T-helper 1 cell treated with Interleukin-12 subunit alpha and Interleukin-12 subunit beta and Interleukin-4 antibody, amounts not matched to agents 30 ng/mL and 1 ng/mL, for 36 hours (primary cell): ENCODE measurements around the gene RASSF5. TPM values are rescaled to one million over a fixed set of nuclear protein-coding genes. Genes with fewer than 3 reads are reported as not detected.

Experiments used
- intact Hi-C: fragments of 100-400 bp; cut with micrococcal nuclease; formaldehyde crosslinking; loops from one replicate; pipeline ENCODE4 v1.15.1; 2024
- total RNA-seq: library from RNA; stranded (reverse); gene quantifications from 2 replicates; pipeline ENCODE4 v1.2.3, GENCODE V29; 2022

RASSF5 gene
- total RNA-seq, 1 donor from 2014 or later: 252 TPM

DNA sequence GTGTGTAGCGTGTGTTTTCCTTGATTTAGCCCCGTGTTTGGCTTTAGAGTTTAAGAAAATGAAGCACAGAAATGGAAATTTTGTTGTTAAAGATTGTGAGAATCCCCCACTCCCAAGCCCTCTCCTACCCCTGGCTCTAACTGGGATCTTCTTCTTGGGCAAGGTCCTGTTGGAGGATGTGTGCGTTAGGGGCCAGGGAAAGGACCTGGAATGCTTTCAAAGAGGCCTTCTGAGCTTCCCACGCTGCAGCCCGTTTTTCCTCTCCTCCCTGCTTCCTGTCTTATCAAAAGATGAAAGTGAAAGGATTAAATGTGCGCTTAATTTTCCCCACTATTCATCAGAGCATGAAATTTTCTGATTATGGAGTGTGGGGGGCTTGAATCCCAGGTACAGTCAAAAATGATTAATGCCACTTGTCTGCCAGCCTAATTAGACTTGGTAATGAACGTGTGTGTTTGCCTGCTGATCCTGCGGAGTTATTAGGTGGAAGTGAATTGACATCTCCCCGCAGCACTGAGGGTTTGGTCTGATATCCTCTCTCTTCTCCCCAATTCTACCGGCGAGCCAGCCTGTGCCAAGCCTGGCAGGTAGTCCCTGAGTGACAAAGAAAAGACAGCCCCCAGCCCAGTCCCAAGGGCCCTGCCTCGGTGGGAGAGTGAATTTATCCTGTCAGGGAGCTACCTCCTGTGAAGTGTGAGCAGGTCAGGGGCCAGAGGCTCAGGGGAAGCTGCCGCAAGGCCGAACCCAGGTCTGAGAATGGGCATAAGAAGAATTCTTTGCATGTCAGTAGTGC, 4.9 kb downstream of the RASSF5 start:
- intact Hi-C loops: no loop called here

- intact Hi-C loops: no loop called here
Observed at GRCh38 chr1:206512851-206513180, 5.5 kb downstream of the RASSF5 start.

DNA sequence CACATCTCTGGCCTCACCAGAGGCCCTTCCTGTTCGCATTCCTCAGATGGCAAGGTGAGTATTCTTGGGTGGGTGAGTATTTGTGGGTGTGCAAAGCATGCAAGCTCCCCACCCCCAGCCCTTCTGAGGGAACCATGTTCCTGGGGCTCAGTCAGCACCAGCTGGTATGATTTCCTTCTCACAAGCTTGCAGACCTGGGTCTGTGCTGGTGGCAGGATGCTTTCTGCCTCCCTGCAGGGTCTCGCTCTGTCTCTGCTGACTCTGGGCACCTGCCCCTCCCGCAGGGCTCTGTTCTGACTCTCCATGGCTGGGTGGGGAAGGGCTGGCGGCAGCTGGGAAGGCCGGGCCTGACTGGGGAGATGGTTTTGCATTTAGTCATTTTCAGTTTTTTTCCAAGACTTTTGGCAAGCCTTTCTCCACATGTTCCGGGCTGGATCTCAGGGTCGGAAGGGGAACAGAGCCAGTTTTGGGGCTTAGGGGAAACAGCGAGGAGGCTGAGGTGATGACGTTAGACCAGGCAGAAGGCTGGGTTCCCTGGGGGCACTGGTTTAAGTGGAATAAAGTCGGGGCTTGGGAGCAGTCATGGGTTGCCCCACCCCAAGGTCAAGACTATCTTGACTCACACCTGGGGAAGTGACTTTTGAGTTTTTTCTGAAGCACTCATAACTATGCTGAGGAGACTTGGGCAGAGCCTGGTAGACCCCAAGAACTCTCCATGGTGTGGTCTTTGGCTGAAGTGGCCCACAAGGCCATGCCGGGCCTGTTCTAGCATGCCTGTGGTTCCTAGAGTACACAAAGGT, 6.2 kb downstream of the RASSF5 start:
- intact Hi-C loops: no loop called here

DNA sequence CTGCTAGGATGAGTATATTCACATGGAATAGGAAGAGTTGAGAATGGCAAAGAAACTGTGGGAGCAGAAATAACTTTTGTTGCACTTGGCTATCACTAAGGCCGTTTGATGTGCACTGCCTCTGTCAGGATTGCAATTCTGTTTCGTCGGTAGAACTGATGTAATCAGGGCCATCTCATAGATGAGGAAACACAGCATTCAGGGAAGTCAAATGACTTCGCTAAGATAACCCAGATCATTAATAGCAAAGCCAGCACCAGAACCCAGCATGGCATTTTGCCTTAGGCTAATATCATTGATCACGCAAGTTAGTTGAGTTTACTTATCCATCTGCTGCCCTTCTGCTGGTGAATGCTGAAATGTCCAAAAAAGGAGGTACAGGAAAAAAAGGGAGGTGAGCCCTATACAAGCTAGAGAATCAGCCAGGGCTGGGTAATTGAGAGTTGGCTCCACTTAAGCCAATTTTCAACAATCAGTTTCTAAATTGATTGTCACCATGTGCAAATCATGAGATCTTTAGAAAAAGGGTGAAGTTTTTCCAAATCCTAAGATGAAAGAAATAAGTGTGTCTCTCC, 7.6 kb downstream of the RASSF5 start:
- intact Hi-C loops: no loop called here

DNA sequence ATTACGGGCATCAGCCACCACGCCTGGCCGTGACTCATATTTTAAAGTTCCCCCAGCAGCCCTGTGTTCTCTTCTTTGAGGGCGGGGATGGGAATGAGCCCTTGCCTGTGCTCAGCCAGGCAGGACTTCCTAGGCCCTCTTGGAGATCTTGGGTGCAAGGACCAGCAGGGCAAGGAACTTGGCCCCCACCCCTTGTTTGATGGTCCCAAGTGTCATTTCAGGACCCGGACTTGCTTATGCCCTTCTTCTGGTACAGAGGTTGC, 9.3 kb downstream of the RASSF5 start:
- intact Hi-C loops: loop anchor here (1.0 kb wide), 1 partner anchor 9 kb away; the partner anchor contains the start of gene RASSF5

DNA sequence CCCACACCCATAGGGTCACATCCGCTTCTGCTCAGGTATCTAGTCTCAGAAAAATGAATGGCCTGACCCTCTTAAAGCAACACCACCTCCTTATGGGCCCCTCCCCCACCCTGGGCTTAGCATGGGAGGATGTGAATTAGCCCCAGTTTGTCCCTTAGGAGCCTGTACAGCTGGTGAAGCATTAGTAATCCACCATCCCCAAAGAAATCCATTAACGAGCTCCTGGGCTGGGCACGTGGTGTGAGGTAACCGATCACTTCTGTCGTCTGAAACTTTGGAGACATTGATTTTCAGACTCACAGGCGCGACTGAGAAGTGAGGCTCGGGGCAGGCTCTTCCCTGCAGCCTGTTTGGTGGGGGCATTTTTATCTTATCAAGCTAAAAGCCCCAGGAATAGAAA, 10.5 kb downstream of the RASSF5 start:
- intact Hi-C loops: no loop called here

DNA sequence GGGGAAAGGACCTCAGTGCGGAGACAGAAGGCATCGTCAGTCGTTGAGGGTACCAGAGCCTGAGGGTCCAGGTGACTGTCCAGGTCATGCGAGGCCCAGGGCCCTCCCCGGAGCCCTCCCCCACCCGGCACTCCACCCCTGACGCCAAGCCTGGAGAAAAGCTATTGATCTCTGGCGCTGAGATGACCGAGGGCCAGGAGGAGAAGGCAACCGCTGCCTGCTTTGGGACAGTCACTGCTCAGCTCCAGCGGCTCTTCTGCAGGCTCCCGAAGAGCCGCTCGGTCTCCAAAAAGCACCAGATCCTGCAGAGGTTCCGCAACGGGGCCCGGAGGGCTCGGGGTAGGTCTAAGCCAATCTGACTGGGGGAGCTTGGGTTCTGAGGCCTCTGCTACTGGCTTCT, 10.9 kb downstream of the RASSF5 start:
- intact Hi-C loops: no loop called here

DNA sequence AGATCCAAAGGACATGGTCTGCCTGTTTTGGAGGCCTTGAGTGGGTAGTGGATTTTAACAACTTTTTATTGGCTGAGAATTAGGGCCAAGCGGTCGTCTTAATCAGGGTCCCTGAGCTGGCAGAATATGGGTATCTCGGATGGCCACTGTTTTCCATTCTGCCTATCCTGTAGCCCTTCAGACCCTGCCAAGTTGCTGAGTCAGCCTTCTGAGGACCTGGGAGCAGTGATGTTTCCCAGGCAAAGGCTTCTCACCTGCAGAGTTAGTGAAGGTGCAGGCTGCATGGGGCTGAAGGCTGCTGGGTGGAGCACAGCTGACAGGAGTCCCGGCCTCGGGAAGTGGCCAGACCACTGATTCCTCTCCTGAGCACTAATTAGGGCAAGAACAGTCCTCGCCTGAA, 11.4 kb downstream of the RASSF5 start:
- intact Hi-C loops: no loop called here

- intact Hi-C loops: no loop called here
Observed at GRCh38 chr1:206521127-206521526, 13.8 kb downstream of the RASSF5 start.

DNA sequence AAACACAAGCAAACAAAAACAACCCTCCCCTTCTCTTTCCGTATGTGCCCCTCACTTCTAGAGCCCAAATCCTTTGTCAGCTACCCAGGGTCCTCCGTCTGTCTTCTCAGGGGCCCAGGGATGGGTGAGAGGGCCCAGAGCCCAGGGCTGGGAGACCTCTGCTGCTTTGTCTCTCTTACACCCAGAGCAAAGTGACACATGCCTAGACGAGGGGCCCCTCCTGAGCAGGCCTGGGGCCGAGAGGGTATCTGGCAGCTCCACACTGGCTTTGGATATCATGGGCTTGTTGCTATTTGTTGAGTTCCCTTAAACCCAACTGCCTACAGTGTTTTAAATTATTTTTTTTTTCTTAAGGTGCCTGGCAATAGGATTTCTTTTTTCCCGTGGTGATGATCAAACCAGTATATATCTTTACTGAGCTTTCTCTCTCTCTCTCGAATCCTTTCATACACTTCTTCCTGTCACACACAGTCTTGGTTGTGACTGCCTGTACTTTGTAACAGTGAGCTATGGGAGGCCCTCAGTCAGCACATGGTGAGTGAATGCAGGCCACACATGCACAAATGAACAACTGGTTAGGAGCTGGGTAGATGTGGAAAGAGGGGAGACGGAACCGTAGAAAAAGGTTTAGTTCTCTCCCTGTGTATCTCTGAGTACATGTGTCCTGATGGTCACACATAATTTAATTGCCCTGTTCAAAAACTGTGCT, 14.5 kb downstream of the RASSF5 start:
- intact Hi-C loops: no loop called here

DNA sequence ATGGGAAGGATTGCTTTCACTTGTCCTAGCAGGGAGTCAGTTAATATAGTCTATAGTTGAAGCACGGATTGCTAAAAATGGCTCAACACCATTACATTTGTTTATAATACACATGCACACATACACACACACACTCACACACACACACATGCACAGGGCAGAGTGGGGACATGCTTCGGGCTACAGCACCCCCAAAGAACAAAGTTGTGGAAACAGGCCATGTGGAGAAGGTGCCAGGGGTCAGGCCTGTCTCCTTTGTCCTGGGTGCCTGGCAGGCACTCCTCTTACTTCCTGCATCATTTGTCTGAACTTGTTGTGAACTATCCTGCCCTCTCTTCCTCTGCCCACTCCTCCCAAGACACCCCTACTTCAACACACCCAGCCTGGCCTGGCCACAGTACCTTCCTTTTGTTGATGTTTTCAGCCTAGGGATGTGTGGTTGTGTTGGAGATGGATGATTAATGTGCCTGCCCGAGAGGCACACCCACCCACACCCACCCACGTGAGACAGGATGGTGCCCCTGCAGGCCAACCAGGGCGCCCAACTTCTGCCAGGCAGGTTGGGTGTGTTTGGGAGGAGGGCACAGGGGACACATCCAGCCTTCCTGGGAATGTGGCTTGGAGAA, 17.5 kb downstream of the RASSF5 start:
- intact Hi-C loops: no loop called here

DNA sequence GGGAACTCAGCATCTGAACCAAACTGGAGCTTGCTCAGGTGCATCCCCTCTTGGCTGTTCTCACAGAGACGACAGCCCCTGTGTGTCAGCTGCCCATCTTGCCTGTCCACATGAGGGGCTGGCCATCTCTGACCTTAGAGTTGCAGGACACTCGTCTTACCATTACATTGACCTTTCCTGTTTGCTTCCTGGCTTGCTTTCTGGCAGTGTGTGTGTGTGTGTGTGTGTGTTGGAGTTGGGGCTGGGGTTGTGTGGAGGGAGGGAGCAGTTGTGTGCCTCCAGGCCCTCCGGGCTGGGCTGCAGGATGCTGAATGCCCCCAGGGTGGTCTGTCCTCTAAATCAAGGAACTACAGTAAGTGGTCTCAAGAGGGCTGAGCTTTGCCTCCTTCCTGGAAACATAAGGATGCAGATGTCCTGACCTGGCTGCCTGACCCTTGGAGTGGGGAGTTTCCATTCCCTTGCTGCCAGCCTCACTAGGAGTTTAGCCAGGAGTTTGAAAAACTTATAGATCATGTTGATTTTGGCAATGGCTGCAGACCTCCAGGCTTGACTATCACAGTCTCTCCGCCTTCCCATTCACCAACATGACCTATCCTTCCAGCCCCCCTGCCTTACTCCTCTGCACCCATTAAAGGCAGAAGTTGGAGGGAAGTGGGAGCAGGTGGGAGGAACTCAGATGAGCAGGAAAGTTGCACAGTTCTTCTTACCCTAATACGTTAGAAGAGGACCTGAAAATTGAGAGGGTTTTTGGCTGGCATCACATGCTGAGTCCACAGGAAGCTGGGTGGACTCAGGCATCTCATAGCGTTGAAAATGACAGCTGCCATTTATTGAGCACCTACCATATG, 19.0 kb downstream of the RASSF5 start:
- intact Hi-C loops: no loop called here

GRCh38 chr1:206529425-206529824, 22.1 kb downstream of the RASSF5 start:
- intact Hi-C loops: no loop called here

GRCh38 chr1:206532368-206532767, 25.0 kb downstream of the RASSF5 start:
- intact Hi-C loops: no loop called here

DNA sequence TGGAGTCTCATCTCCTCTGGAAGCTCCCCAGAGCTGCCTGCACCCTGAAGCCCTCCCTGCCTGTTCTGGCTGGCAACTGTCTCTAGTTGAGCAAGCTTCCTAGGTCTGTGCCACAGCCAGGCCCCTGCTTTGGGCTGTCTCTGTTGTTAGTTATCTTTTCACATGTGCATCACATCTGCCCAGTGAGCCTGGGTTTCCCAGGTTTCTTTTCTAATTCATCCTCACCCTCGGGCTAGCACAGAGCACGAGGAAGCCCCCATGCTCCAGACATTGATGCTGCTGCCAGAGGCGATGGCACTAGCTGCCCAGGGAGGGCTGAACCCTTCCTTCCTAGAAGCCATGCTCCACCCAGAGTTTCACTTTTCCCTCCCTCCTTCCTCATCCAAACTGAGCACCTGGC, 27.2 kb downstream of the RASSF5 start:
- intact Hi-C loops: no loop called here

GRCh38 chr1:206535853-206536188, 28.5 kb downstream of the RASSF5 start:
- intact Hi-C loops: no loop called here

DNA sequence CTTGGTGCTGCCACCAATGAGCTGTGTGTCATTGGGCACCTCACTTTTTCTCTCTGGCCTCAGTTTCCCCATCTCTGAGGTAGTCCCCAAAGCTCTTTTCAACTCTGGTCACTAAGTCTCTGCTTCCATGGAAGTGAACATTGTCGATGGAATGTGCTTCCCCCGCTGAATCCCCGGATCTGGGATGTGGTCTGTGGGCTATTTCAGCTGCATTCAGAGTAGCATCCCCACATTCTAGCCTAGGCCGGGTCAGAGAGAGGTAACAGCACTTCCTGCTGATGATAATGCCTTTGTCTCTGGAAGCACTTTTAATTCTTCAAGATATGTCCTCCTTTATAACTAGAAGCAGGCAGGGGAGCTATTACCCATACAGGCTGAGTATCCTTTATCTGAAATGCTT, 29.8 kb downstream of the RASSF5 start:
- intact Hi-C loops: no loop called here

DNA sequence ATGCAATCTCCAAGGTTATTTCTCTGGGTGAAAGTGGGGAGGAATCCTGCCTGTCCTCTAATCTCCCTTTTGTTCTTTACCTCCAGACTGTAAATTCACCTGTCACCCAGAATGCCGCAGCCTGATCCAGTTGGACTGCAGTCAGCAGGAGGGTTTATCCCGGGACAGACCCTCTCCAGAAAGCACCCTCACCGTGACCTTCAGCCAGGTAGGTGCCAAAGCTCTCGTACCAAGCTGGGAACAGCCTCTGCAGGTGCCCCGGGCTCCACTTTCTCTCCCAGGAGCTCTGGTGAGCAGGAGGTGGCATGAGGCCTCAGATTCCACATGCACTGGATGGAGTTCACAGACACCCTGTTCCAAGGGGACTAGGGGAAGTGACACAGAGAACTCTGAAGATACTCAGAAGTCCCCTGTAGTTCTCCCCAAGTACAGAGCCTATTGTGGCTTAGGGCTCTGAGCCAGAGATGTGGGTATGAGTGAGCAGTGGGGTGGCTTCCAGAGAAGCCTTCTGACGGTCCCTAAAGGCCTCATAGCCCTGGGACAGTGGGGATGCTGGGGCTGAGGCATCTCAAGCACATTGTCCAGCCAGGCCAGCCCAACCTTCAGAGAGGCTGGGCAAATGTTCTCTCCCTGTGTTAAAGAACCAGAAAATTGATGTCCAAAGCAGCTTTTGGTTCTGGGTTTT, 30.9 kb downstream of the RASSF5 start:
- intact Hi-C loops: no loop called here

DNA sequence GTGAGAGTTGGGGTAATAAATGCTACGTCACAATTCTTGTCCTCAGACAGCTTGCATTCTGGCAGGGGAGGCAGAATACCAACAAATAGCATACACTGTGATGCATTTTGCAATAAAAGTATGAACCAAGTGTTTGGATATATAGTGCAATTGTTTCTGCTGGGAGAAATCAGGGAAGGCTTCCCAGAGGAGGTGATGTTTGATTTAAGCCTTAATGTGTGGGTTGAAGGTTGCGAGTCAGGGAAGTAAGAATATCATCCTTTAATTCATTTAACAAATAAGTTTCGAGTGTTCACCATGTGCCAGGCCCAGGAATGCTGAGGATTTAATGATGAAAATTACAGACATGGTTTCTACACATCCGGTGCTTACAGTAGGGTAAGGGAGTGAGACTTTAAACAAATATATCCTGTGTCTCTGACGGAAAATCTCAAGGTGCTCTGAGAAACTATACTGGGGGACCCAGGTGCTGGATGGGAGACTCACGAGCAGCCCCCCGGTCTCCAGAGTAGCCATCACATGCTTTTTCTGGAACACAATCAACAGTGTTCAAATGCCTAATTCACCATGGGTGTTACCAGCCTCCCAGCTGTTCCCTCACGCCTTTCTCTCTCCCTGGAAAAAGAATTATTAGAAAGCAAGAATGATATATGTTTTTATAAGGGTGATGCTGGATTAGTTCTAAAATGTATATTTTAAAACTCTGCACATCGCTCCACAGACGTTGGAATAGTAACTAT, 31.7 kb downstream of the RASSF5 start:
- intact Hi-C loops: no loop called here
